DND-41 (cell line): ENCODE data around the gene STN1.

Experiments used
- CTCF ChIP-seq: IDR thresholded peaks from 2 replicates; pipeline ENCODE4 v1.5.1; 2012; ENCODE audit warnings: borderline replicate concordance, low read length, moderate library complexity, mild to moderate bottlenecking; ENCODE audit not compliant: poor library complexity, severe bottlenecking; ENCODE audit errors: extremely low read depth
- EZH2 ChIP-seq: IDR thresholded peaks from 3 replicates; pipeline ENCODE4 v1.6.1; 2012; ENCODE audit warnings: borderline replicate concordance, low read depth, mild to moderate bottlenecking, moderate library complexity, low read length, inconsistent platforms; ENCODE audit not compliant: severe bottlenecking

GRCh38 chr10:103892181-103892580 lies 25.8 kb downstream of the STN1 start:
- TF ChIP-seq CTCF = no peak
- no peak for TF ChIP-seq EZH2
